Measurements from ENCODE around the gene NRXN3. TPM values are rescaled to one million over a fixed set of nuclear protein-coding genes. Genes with fewer than 3 reads are reported as not detected.

Gene NRXN3
- total RNA-seq, 2 experiments from 2014 or later = not detected

GRCh38 chr14:79631276-79631675 is 1461.1 kb downstream of the NRXN3 start:
- H3K4me1 ChIP-seq (ENCODE audit: insufficient read depth, low read length, poor library complexity, severe bottlenecking) = no peaks in the 10 kb centered on the region
- no peak overlapping the region for H3K27ac ChIP-seq (ENCODE audit: low read depth, low read length, poor library complexity, severe bottlenecking)
- intact Hi-C loops (cut with micrococcal nuclease; ENCODE audit: unreplicated experiment) = no loop called here
- TF ChIP-seq EZH2phosphoT487 (IDR thresholded peaks at IDR 0.05; ENCODE audit: borderline replicate concordance, low read depth, low read length) (no peak), CTCF (conservative IDR thresholded peaks at IDR 0.05; ENCODE audit: low read length) (no peak)
- BruUV-seq (replicated peaks) = no TSS peak
- H3K79me2 ChIP-seq (ENCODE audit: insufficient read depth, low read depth, low read length) = no peaks in the 10 kb centered on the region
- H3K9me3 ChIP-seq (ENCODE audit: low read length) = no peaks in the 10 kb centered on the region
- H4K20me1 ChIP-seq (ENCODE audit: insufficient read depth, low read length) = no peaks in the 10 kb centered on the region
- H3K4me3 ChIP-seq (ENCODE audit: low read depth, low read length, poor library complexity, severe bottlenecking) = no peak overlapping the region
- H3K36me3 ChIP-seq (ENCODE audit: insufficient read depth, low read length) = no peaks in the 10 kb centered on the region
- H3K4me2 ChIP-seq (ENCODE audit: low read length) = no peak overlapping the region
- POLR2A ChIA-PET = interaction anchor here (0.8 kb wide), 1 partner anchor 42 kb away, joined by 3 read pairs; no protein-coding TSS in a partner anchor
- H2AFZ ChIP-seq (ENCODE audit: low read length) = no peak overlapping the region
- CTCF ChIA-PET (ENCODE audit: unreplicated experiment) = no interaction called here
- no peak for DNase-seq (ENCODE audit: low spot score)
- H3K9me2 ChIP-seq (ENCODE audit: insufficient read depth, low read length) = no peaks in the 10 kb centered on the region

GRCh38 chr14:79638672-79639266 is 1468.6 kb downstream of the NRXN3 start:
- H3K4me2 ChIP-seq (ENCODE audit: low read length) = no peak overlapping the region
- CTCF ChIA-PET (ENCODE audit: unreplicated experiment) = no interaction called here
- no peak overlapping the region for H2AFZ ChIP-seq (ENCODE audit: low read length)
- no peaks in the 10 kb centered on the region for H3K4me1 ChIP-seq (ENCODE audit: insufficient read depth, low read length, poor library complexity, severe bottlenecking)
- no TSS peak for BruUV-seq (replicated peaks)
- no peak for DNase-seq (ENCODE audit: low spot score)
- no peaks in the 10 kb centered on the region for H3K9me3 ChIP-seq (ENCODE audit: low read length)
- intact Hi-C loops (cut with micrococcal nuclease; ENCODE audit: unreplicated experiment) = no loop called here
- H3K36me3 ChIP-seq (ENCODE audit: insufficient read depth, low read length) = no peaks in the 10 kb centered on the region
- POLR2A ChIA-PET = interaction anchor here (0.6 kb wide), 1 partner anchor 40 kb away, joined by 3 read pairs; no protein-coding TSS in a partner anchor
- H4K20me1 ChIP-seq (ENCODE audit: insufficient read depth, low read length) = no peaks in the 10 kb centered on the region
- no peaks in the 10 kb centered on the region for H3K9me2 ChIP-seq (ENCODE audit: insufficient read depth, low read length)
- H3K27ac ChIP-seq (ENCODE audit: low read depth, low read length, poor library complexity, severe bottlenecking) = no peak overlapping the region
- H3K4me3 ChIP-seq (ENCODE audit: low read depth, low read length, poor library complexity, severe bottlenecking) = no peak overlapping the region
- no peaks in the 10 kb centered on the region for H3K79me2 ChIP-seq (ENCODE audit: insufficient read depth, low read depth, low read length)
- TF ChIP-seq EZH2phosphoT487 (IDR thresholded peaks at IDR 0.05; ENCODE audit: borderline replicate concordance, low read depth, low read length) (no peak), CTCF (conservative IDR thresholded peaks at IDR 0.05; ENCODE audit: low read length) (no peak)

- Histone ChIP-seq H3K4me3 (ENCODE audit: low read depth, low read length, poor library complexity, severe bottlenecking) (no peak overlapping the region), H3K4me2 (ENCODE audit: low read length) (no peak overlapping the region), H2AFZ (ENCODE audit: low read length) (no peak overlapping the region), H3K4me1 (ENCODE audit: insufficient read depth, low read length, poor library complexity, severe bottlenecking) (no peaks in the 10 kb centered on the region), H3K36me3 (ENCODE audit: insufficient read depth, low read length) (no peaks in the 10 kb centered on the region), H4K20me1 (ENCODE audit: insufficient read depth, low read length) (no peaks in the 10 kb centered on the region), H3K27ac (ENCODE audit: low read depth, low read length, poor library complexity, severe bottlenecking) (no peak overlapping the region), H3K9me2 (ENCODE audit: insufficient read depth, low read length) (no peaks in the 10 kb centered on the region), H3K9me3 (ENCODE audit: low read length) (no peaks in the 10 kb centered on the region), H3K79me2 (ENCODE audit: insufficient read depth, low read depth, low read length) (no peaks in the 10 kb centered on the region)
- intact Hi-C loops (cut with micrococcal nuclease; ENCODE audit: unreplicated experiment) = no loop called here
- TF ChIP-seq CTCF (conservative IDR thresholded peaks at IDR 0.05; ENCODE audit: low read length) = no peak
- no peak for TF ChIP-seq EZH2phosphoT487 (IDR thresholded peaks at IDR 0.05; ENCODE audit: borderline replicate concordance, low read depth, low read length)
- POLR2A ChIA-PET = no interaction called here
- BruUV-seq (replicated peaks) = no TSS peak
- CTCF ChIA-PET (ENCODE audit: unreplicated experiment) = no interaction called here
- DNase-seq (ENCODE audit: low spot score) = no peak
Observed at GRCh38 chr14:79639613-79640012, 1469.4 kb downstream of the NRXN3 start.
